GM18517 (cell line): ENCODE data around the gene NPDC1.
"Not testable (repeated sequence)": the region's sequence is repeated elsewhere in the genome, so short reads cannot be mapped to it uniquely, and the experiment has no call there.

Experiments
- ATAC-seq: cut with Tn5 transposase; IDR thresholded peaks from one replicate; pipeline ENCODE4 v1.9.1; 2021; ENCODE audit warnings: mild to moderate bottlenecking, moderate library complexity; ENCODE audit not compliant: unreplicated experiment

NPDC1 gene

DNA sequence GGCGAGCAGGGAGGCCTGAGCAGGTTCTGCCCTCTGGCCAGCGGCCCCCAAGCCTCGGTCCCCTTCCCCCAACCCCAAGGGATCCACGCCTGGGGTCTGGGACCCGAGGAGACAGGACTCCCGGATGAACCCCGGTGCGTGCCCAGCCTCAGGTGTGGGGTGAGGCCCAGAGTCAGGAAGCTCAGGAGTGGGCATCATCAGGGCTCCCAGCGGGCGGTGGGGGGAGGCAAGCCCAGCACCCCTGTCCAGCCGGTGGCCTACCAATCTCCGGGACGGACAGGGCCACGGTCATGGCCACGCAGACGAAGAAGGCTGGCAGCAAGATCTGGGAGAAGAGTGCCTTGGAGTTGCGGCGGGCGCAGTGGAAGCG is 32.4 kb downstream of the NPDC1 start:
- ATAC-seq: no peak

- no peak for ATAC-seq
Measured at GRCh38 chr9:137012694-137013570, 33.0 kb downstream of the NPDC1 start.

- no peak for ATAC-seq
Measured at GRCh38 chr9:137011907-137012675, 33.9 kb downstream of the NPDC1 start.

GRCh38 chr9:137011156-137011555 is 34.8 kb downstream of the NPDC1 start:
- ATAC-seq: no peak

- ATAC-seq: no peak
Measured at GRCh38 chr9:137009938-137010732, 35.8 kb downstream of the NPDC1 start.

GRCh38 chr9:137009217-137009616 is 36.8 kb downstream of the NPDC1 start:
- ATAC-seq: no peak

DNA sequence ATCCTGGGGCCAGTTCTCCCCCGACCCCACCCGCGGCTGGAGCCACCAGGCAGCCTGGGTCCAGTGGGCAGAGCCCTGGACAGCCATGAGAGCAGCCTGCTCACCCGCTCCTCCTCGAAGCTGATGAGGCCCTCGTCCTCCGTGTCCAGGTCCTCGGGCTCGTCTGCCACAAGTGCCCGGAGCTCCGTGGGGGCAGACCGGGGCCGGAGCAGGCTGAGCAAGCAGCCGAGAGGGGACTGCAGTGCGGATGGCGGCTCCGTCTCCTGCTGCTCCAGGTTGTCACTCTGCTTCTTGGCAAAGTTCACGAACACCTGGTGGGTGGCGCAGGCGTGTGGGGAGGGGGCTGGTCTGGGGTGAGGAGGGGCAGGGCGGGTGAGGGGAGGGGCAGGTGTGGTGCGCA is 37.7 kb downstream of the NPDC1 start:
- ATAC-seq: no peak

GRCh38 chr9:137007816-137008270 is 38.1 kb downstream of the NPDC1 start:
- ATAC-seq: no peak

- ATAC-seq: no peak
Measured at GRCh38 chr9:137007108-137007815, 38.7 kb downstream of the NPDC1 start.

DNA sequence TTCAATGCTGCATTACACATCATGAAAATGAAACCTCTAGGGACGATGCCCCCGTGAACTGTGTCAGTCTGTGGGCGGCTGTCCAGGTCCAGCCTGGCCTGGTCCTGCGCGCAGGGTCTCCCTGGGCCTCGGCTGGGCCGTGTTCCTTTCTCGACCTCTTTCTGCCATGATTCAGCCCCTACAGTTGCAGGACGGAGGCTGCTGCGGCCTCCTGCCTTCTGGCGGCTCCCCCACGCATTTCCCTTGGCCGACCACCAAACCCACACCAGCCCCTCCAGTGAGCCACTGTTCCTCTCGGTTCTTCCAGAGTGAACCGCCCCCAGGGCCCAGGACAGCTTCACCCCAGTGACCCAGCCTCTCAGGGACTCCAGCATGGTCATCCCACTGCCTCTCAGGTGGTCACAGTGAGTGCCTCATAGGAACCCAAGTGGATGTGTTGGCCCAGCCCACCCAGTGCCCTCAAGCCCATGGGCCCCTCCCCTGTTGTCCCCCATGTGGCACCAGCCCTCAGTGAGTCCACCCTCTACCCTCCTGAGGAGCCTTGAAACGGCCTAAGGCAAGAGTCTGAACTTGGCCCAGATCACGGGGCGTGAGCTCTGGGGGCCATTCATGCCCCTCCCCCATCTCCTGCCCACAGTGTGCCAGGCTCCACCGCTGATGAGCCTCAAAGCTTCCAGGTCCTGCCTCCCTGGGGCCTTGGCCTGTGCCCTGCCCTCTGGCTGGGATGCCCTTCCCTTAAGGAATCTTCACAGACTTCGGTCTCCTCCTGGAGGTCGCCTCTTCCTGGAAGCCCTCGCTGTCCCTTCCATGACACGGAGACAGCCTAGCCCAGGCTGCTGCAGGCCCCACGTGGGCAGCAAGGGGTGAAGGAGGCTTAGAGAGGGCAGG is 39.6 kb downstream of the NPDC1 start:
- ATAC-seq: no peak

DNA sequence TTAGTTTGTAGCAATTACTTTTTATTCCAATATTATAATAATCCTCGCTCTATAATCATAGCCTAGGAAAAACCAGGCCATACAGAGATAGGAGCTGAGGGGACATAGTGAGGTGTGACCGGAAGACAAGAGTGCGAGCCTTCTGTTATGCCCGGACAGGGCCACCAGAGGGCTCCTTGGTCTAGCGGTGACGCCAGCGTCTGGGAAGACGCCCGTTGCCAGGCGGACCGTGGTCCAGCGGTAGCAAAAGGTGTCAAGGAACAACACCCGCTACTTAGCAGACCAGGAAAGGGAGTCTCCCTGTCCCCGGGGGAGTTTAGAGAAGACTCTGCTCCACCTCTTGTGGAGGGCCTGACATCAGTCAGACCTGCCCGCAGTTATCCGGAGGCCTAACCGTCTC is 41.7 kb downstream of the NPDC1 start:
- not testable (repeated sequence) for ATAC-seq

- no peak for ATAC-seq
Measured at GRCh38 chr9:137002646-137003041, 43.3 kb downstream of the NPDC1 start.

DNA sequence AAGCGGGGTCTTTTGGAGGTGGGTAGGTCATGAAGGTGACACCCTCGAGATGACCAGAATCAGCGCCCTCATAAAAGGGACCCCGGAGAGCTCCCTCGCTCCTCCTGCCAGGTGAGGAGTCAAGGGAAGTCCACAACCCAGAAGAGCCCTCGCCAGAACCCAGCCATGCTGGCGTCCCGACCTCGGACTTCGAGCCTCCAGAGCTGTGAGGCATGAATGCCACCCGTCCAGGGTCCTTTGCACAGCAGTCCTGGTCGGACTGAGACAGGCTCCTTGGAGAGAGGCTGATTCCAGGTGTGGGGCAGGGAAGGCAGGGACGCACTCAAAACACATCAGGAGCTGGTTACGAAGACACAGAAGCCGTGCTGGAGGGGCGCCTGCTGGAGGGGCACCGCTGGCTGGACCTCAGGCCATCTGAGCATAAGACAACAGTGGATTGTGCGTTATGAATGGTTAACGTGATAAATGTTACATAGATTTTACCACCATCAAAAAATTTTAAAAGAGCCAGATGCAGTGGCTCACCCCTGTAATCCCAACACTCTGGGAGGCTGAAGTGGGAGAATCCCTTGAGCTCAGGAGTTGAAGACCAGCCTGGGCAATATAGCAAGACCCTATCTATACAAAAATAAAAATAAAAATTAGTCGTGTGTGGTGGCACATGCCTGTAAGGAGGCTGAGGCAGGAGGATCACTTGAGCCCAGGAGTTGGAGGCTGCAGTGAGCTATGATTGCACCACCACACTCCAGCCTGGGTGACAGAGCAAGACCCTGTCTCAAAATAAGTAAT is 43.9 kb downstream of the NPDC1 start:
- ATAC-seq: no peak

DNA sequence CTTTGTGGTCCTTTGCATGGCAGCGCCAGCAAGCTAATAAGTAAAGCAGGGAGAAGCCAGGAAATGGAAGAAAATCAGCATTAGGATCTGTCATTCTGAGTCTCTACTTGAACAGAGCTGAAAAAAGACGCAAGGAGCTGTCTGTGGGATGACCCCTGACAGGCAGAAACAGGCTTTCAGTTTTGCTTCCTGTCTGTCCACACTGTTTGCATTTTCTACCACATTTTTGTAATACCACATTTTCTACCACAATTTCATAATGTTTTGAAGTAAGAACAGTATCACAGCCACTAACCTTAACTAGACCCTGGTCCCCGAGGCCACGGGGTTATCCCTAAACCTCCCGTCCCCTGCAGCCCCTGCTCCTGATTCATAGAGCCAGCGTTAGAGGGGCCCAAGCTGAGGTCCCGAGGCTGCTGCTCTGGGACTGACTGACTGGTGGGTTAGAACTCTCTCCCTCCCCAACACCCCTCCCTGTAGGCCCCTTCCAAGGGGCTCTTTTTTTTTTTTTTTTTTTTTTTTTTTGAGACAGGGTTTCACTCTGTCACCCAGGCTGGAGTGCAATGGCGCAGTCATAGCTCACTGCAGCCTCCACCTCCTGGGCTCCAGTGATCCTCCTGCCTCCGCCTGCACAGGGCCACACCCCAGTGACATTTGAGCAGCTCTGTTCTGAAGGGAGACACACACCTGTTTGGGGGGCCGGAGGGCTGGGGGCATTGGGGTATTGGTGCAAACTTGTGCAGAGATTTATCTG is 45.6 kb downstream of the NPDC1 start:
- peak; percentile 89 for ATAC-seq

- no peak for ATAC-seq
Measured at GRCh38 chr9:136997830-136998234, 48.1 kb downstream of the NPDC1 start.

- no peak for ATAC-seq
Measured at GRCh38 chr9:136997371-136997770, 48.6 kb downstream of the NPDC1 start.

DNA sequence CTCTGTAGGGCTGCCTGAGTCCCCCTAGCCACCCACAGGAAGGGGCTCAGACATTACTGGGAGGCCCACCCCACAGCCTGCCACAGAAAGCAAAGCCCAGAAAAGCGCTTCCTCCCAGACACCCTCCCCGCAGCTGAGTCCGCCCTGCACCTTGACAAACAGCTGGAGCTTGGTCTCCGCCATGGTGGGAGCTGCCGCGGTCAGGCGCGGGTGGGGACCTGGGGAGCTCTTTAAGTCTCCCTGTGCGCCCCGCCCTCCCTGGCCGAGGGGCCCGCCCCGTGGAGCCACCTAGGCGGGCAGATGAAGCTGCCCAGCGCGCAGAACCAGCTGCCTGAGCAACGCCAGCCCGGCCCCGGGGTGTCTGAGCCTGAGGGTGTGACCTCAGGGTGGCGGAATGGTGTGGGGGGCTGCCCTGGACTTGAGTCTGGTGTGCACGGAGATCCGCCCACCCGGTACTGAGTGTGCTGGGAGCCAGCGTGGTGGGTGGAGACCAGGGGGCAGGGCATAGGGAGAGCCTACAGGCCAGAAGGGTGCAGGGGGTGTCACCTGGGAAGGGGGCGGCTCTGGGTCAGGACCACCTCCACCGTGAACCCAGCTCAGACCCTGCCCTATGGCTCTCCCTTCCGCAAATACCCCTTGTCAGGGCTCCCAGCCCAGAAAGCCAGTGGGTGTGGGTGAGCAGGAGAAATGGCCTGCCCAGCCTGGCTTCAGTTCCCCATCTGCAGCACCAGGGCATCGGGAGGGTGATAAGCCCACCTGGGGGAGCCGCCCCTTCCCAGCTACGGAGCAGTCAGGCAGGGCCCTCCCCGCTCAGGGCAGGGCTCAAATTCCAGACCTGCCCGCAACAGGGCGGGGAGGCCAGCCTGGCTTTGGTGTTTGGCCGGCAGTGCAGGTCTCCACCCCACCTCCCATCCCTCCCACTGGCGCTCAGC is 49.4 kb downstream of the NPDC1 start, which contains the start of gene CLIC3:
TSS of gene CLIC3 (minus strand) at position 208 of the 932 bp plus-strand sequence. CDS start at position 183, 25 bp downstream.
- ATAC-seq: no peak
